Left lung (tissue), 10 donors: Measurements from ENCODE around the gene CSNK2A1. TPM values are rescaled to one million over a fixed set of nuclear protein-coding genes. Genes with fewer than 3 reads are reported as not detected.

Experiments used
- ATAC-seq: fragments of 200-7000 bp; cut with Tn5 transposase; one replicate; pipeline ENCODE4 v1.9.1; 2020; ENCODE audit warnings: moderate library complexity
- DNase-seq, 4 donors: peaks; one replicate each; pipeline ENCODE4 v3.0.0-alpha.2; 2013 to 2020
- H3K27ac ChIP-seq, 2 donors: fragments of 200-600 bp; sonication (generic) in 1 of 2; one replicate each; pipeline versions ENCODE4 v1.5.0 to v1.8.0; 2020 to 2021
- H3K27me3 ChIP-seq, 2 donors: fragments of 200-600 bp; sonication (generic) in 1 of 2; one replicate each; pipeline versions ENCODE4 v1.5.0 to v1.8.0; 2020 to 2021
- H3K36me3 ChIP-seq, 2 donors: fragments of 200-600 bp; sonication (generic) in 1 of 2; one replicate each; pipeline versions ENCODE4 v1.5.0 to v1.8.0; 2020 to 2021
- H3K4me1 ChIP-seq, 2 donors: fragments of 200-600 bp; one replicate each; pipeline ENCODE4 v1.8.0; 2021
- H3K4me3 ChIP-seq, 2 donors: fragments of 200-600 bp; sonication (generic) in 1 of 2; one replicate each; pipeline versions ENCODE4 v1.5.0 to v1.8.0; 2020 to 2021; ENCODE audit warnings: mild to moderate bottlenecking in 1 of 2
- H3K9me3 ChIP-seq, 2 donors: fragments of 200-600 bp; sonication (generic) in 1 of 2; one replicate each; pipeline versions ENCODE4 v1.5.0 to v1.8.0; 2020 to 2021
- CTCF ChIP-seq, 2 donors: fragments of 200-600 bp; sonication (generic) in 1 of 2; IDR thresholded peaks; one replicate each; pipeline versions ENCODE4 v1.5.0 to v1.8.0; 2021; ENCODE audit warnings: antibody characterized with exemption in 2 of 2
- intact Hi-C, 2 donors: fragments of 100-400 bp; cut with DNase I; formaldehyde crosslinking; loops; one replicate each; pipeline versions ENCODE4 v1.11.2 to v1.14.2; 2022
- polyA plus RNA-seq, 6 donors: library from polyadenylated mRNA; unstranded; fragments of 120-200 nt; gene quantifications; one replicate each; pipeline ENCODE4 v1.2.1, GENCODE V29; 2013; ENCODE audit not compliant: insufficient read length in 6 of 6
- total RNA-seq, 2 donors: library from RNA; stranded (reverse); fragmentation: NEBNext Ultra II Directional; extraction: Animal tissue kit (Norgen Biotek cat#: 25700); gene quantifications; one replicate each; pipeline ENCODE4 v1.2.1, GENCODE V29; 2021
- donor health status: DM: no; HTN: yes; CAD: no.
- donor health status: DM: no; HTN: no; CAD: no.

Gene CSNK2A1
- total and polyA plus RNA-seq, 8 donors: 78.5 to 157 (median 133) TPM

- no peak for DNase-seq
- H3K4me1 ChIP-seq: peaks cover 0 to 6% of the 10 kb centered on the region in 2 donors
- H3K27ac ChIP-seq: no peak overlapping the region
- H3K27me3 ChIP-seq: no peaks in the 10 kb centered on the region
- H3K4me3 ChIP-seq: no peak overlapping the region
- H3K9me3 ChIP-seq: no peaks in the 10 kb centered on the region
- intact Hi-C loops: no loop called here
- ATAC-seq: no peak
- peaks cover 0 to 91% of the 10 kb centered on the region in 2 donors for H3K36me3 ChIP-seq
- TF ChIP-seq CTCF (IDR thresholded peaks at IDR 0.05): no peak
Measured at GRCh38 chr20:432677-433299, 110.8 kb downstream of the CSNK2A1 start.

- DNase-seq: no peak
- no peak for TF ChIP-seq CTCF (IDR thresholded peaks at IDR 0.05)
- H3K9me3 ChIP-seq: no peaks in the 10 kb centered on the region
- H3K27me3 ChIP-seq: no peaks in the 10 kb centered on the region
- ATAC-seq: no peak
- intact Hi-C loops: no loop called here
- no peak overlapping the region for H3K27ac ChIP-seq
- H3K4me3 ChIP-seq: no peak overlapping the region
- H3K4me1 ChIP-seq: peaks cover 0 to under 1% of the 10 kb centered on the region in 2 donors
- H3K36me3 ChIP-seq: peaks cover 0 to 91% of the 10 kb centered on the region in 2 donors
Measured at GRCh38 chr20:432208-432607, 111.4 kb downstream of the CSNK2A1 start.

DNA sequence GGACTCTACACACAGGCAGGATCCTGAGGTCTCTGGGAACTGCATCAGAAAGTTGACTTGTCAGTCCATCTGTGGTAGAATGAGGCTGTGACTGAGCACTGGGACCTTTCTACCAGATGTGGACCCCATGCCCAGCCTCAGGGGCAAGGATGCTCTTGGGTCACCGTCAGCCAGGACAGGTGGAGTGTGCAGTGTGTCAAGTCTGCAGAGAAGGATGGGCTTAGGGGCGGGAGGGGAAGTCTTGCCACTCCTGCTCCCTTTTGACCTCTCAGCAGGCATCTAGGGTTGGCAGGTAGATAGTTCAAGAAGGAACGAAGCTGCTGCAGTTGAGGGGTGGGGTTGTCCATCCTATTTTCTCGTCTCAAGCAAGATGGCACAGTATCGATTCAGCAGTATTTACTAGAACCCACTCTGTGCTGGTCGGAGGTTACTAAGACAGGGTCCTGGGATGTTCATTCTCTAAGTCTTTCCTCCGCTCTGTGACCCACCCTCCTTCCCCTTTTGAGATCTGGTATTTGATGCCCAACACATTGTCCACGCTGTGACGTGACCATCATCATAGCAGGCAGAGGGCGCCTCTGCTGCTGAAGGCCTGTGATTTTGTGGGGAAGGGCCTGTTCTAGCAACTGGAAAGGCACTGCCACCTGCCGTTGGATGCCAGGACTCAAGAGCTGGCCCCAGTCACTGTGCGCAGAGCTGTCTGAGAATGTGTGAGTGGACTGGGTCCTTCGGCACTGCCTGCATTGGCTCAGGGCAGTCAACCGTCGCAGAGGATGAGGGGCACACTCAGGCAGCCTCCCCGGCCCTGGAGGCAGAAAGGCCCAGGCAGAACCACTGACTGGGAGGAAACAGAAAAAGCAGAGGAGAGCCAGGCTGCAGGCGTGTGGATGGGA is 112.3 kb downstream of the CSNK2A1 start:
- peak; percentile 82 for ATAC-seq
- peak overlapping the region in 1 of 2 donors; percentile 13 for H3K27ac ChIP-seq
- H3K4me3 ChIP-seq: no peak overlapping the region
- H3K4me1 ChIP-seq: no peaks in the 10 kb centered on the region
- DNase-seq: peak in 2 of 4 donors; percentile 41 to 76
- no peaks in the 10 kb centered on the region for H3K27me3 ChIP-seq
- H3K36me3 ChIP-seq: peaks cover 0 to 89% of the 10 kb centered on the region in 2 donors
- TF ChIP-seq CTCF (IDR thresholded peaks at IDR 0.05): peak; percentile 4 to 21
- intact Hi-C loops: no loop called here
- no peaks in the 10 kb centered on the region for H3K9me3 ChIP-seq

DNA sequence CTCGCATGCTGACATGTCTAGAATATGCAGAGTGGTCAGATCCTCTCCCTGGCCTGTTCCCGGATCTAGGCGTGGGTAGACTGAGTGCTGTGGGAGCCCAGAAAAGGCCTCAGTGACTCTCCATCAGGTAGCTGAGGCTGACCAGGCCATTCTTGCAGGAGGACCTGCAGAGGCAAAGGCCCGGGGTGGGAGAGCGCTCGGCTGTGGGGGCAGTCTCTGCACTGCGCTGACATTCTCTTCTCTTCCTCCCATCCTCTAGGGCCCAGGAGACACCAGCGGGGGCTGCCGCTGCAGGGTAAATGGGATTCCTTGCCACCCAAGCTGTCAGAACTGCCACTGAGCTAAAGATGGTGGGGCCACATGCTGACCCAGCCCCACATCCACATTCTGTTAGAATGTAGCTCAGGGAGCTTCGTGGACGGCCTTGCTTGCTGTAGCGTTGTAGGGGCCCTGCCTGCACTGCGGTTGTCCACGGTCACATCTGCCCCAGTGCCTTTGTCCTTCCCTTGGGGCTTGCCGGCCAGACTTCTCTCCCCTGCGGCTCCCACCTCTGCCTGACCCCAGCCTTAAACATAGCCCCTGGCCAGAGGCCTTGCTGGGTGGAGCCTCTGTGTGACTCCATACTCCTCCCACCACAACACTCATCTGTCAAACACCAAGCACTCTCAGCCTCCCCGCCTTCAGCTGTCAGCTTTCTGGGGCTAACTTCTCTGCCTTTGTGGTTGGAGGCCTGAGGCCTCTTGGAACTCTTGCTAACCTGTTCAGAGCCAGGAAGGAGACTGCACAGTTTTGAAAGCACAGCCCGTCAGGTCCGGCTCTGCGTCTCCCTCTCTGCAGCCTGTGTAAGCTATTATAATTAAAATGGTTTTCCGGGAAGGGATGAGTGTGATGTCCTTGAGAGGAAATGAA is 113.2 kb downstream of the CSNK2A1 start:
- Histone ChIP-seq H3K4me3 (no peak overlapping the region), H3K9me3 (no peaks in the 10 kb centered on the region), H3K36me3 (peaks cover 0 to 85% of the 10 kb centered on the region in 2 donors), H3K27me3 (no peaks in the 10 kb centered on the region), H3K27ac (no peak overlapping the region), H3K4me1 (no peaks in the 10 kb centered on the region)
- DNase-seq: no peak
- TF ChIP-seq CTCF (IDR thresholded peaks at IDR 0.05): no peak
- ATAC-seq: no peak
- intact Hi-C loops: no loop called here
